NK-92 (cell line): ENCODE results near the gene CTBP1.
"Not testable (repeated sequence)": the region's sequence is repeated elsewhere in the genome, so short reads cannot be mapped to it uniquely, and the experiment has no call there.

Experiments used
- DNase-seq: peaks from one replicate; lab custom pipeline; 2025; ENCODE audit not compliant: unreplicated experiment; lab: John Stamatoyannopoulos, UW

The CTBP1 gene

GRCh38 chr4:1239141-1239949 lies 9.6 kb downstream of the CTBP1 start:
- no peak for DNase-seq

GRCh38 chr4:1238676-1239000 lies 10.3 kb downstream of the CTBP1 start:
- DNase-seq, result no peak

GRCh38 chr4:1237981-1238675 lies 10.8 kb downstream of the CTBP1 start:
- DNase-seq, result no peak

- not testable (repeated sequence) for DNase-seq
Measured at GRCh38 chr4:1237261-1237660, 11.7 kb downstream of the CTBP1 start.

- not testable (repeated sequence) for DNase-seq
Measured at GRCh38 chr4:1236836-1237235, 12.1 kb downstream of the CTBP1 start.

- no peak for DNase-seq
Measured at GRCh38 chr4:1236103-1236641, 12.8 kb downstream of the CTBP1 start.

GRCh38 chr4:1235381-1236102 lies 13.4 kb downstream of the CTBP1 start:
- DNase-seq, result no peak

- no peak for DNase-seq
Measured at GRCh38 chr4:1234811-1235292, 14.1 kb downstream of the CTBP1 start.

GRCh38 chr4:1234309-1234695 lies 14.6 kb downstream of the CTBP1 start:
- no peak for DNase-seq

GRCh38 chr4:1233641-1234308 lies 15.2 kb downstream of the CTBP1 start:
- no peak for DNase-seq

- DNase-seq, result no peak
Measured at GRCh38 chr4:1232661-1233621, 16.0 kb downstream of the CTBP1 start.

- no peak for DNase-seq
Measured at GRCh38 chr4:1231637-1232360, 17.1 kb downstream of the CTBP1 start.

- DNase-seq, result no peak
Measured at GRCh38 chr4:1230971-1231636, 17.8 kb downstream of the CTBP1 start.

- DNase-seq, result no peak
Measured at GRCh38 chr4:1230316-1230715, 18.6 kb downstream of the CTBP1 start.

- no peak for DNase-seq
Measured at GRCh38 chr4:1229117-1229849, 19.6 kb downstream of the CTBP1 start.

- no peak for DNase-seq
Measured at GRCh38 chr4:1227816-1228215, 21.1 kb downstream of the CTBP1 start.

- no peak for DNase-seq
Measured at GRCh38 chr4:1226598-1226997, 22.3 kb downstream of the CTBP1 start.

- DNase-seq, result no peak
Measured at GRCh38 chr4:1226144-1226481, 22.8 kb downstream of the CTBP1 start.
